PC-9 (cell line): Measurements from ENCODE around the gene CRISPLD2. TPM values are rescaled to one million over a fixed set of nuclear protein-coding genes. Genes with fewer than 3 reads are reported as not detected.

Experiments
- BruUV-seq: library from RNA; stranded (reverse); fragments of 400-500 nt; replicated peaks from 2 replicates; lab custom pipeline; 2021; lab: Mats Ljungman, UMichigan
- CTCF ChIA-PET: fragments of 300-600 bp; sonication (Branson Sonifier 250); formaldehyde crosslinking; loops from one replicate; lab custom pipeline; 2022; ENCODE audit warnings: antibody characterized with exemption; lab: Charles Lee
- POLR2A ChIA-PET: fragments of 300-600 bp; sonication (Branson Sonifier 250); formaldehyde crosslinking; loops from one replicate; lab custom pipeline; 2022; ENCODE audit warnings: antibody characterized with exemption; ENCODE audit not compliant: unreplicated experiment; lab: Charles Lee
- DNase-seq, 2 experiments: peaks; one replicate each; pipeline versions ENCODE4 v3.0.0 to v3.0.0-alpha.2; 2015 to 2022; ENCODE audit warnings: mixed read lengths in 1 of 2
- H2AFZ ChIP-seq: fragments of 200-600 bp; sonication (generic); 2 replicates; pipeline ENCODE4 v1.8.1; 2017; ENCODE audit warnings: antibody characterized with exemption
- H3F3A ChIP-seq: fragments of 200-600 bp; sonication (generic); 2 replicates; pipeline ENCODE4 v1.8.1; 2017; ENCODE audit warnings: antibody characterized with exemption, mild to moderate bottlenecking, low read depth; ENCODE audit not compliant: insufficient read depth
- H3K27ac ChIP-seq: fragments of 200-600 bp; sonication (generic); 2 replicates; pipeline ENCODE4 v1.6.1; 2016; ENCODE audit warnings: mixed run types
- H3K27me3 ChIP-seq: fragments of 200-600 bp; sonication (generic); 2 replicates; pipeline ENCODE4 v1.6.1; 2016; ENCODE audit warnings: low read depth, mixed run types; ENCODE audit not compliant: insufficient read depth
- H3K36me3 ChIP-seq: fragments of 200-600 bp; sonication (generic); 2 replicates; pipeline ENCODE4 v1.6.1; 2016; ENCODE audit warnings: low read depth, mixed run types
- H3K4me1 ChIP-seq: fragments of 200-600 bp; sonication (generic); replicated peaks from 2 replicates; pipeline ENCODE4 v1.6.1; 2016; ENCODE audit warnings: mixed run types; ENCODE audit not compliant: insufficient read depth
- H3K4me2 ChIP-seq: fragments of 200-600 bp; sonication (generic); 2 replicates; pipeline ENCODE4 v1.6.1; 2017; ENCODE audit warnings: mixed run types
- H3K4me3 ChIP-seq: fragments of 200-600 bp; sonication (generic); 2 replicates; pipeline ENCODE4 v1.6.1; 2016; ENCODE audit warnings: mixed run types
- H3K79me2 ChIP-seq: fragments of 200-600 bp; sonication (generic); 2 replicates; pipeline ENCODE4 v1.6.1; 2017; ENCODE audit warnings: low read depth, mixed run types
- H3K9me2 ChIP-seq: fragments of 200-600 bp; sonication (generic); 2 replicates; pipeline ENCODE4 v1.8.1; 2017; ENCODE audit warnings: mild to moderate bottlenecking; ENCODE audit not compliant: insufficient read depth
- H3K9me3 ChIP-seq: fragments of 200-600 bp; sonication (generic); 2 replicates; pipeline ENCODE4 v1.8.1; 2016; ENCODE audit warnings: low read depth; ENCODE audit not compliant: insufficient read depth
- H4K20me1 ChIP-seq: fragments of 200-600 bp; sonication (generic); 2 replicates; pipeline ENCODE4 v1.8.1; 2017; ENCODE audit not compliant: insufficient read depth
- CTCF ChIP-seq: fragments of 200-600 bp; sonication (generic); conservative IDR thresholded peaks from 2 replicates; pipeline ENCODE4 v1.6.1; 2017; ENCODE audit warnings: mixed run types, antibody characterized with exemption, mild to moderate bottlenecking, moderate library complexity
- EZH2 ChIP-seq: fragments of 200-600 bp; sonication (generic); IDR thresholded peaks from 2 replicates; pipeline ENCODE4 v1.8.0; 2017; ENCODE audit warnings: antibody characterized with exemption, low read depth
- intact Hi-C: fragments of 100-400 bp; cut with micrococcal nuclease; formaldehyde crosslinking; loops from one replicate; pipeline ENCODE4 v1.10.0; 2022; ENCODE audit not compliant: unreplicated experiment
- total RNA-seq: library from RNA; stranded (reverse); gene quantifications from 2 replicates; pipeline ENCODE4 v1.2.3, GENCODE V29; 2021

Gene CRISPLD2
- total RNA-seq, 1 experiment from 2014 or later, result 18.6 TPM

- intact Hi-C loops, result no loop called here
- Histone ChIP-seq H3K4me1 (peaks cover 19% of the 10 kb centered on the region), H3K4me3 (no peak overlapping the region), H3F3A (peaks cover 19% of the 10 kb centered on the region; the same call in 1 of the 2 replicates), H3K9me2 (no peaks in the 10 kb centered on the region), H3K27ac (no peak overlapping the region), H3K4me2 (no peak overlapping the region), H4K20me1 (no peaks in the 10 kb centered on the region), H3K36me3 (no peaks in the 10 kb centered on the region), H3K27me3 (no peaks in the 10 kb centered on the region), H2AFZ (no peak overlapping the region), H3K9me3 (no peaks in the 10 kb centered on the region), H3K79me2 (no peaks in the 10 kb centered on the region)
- DNase-seq, result no peak
- ChIA-PET CTCF (no interaction called here), POLR2A (no interaction called here)
- BruUV-seq, result no TSS peak
- TF ChIP-seq CTCF (no peak), EZH2 (no peak)
Observed at GRCh38 chr16:84826558-84826941, 6.8 kb downstream of the CRISPLD2 start.

- no peaks in the 10 kb centered on the region for H3K9me2 ChIP-seq
- no peaks in the 10 kb centered on the region for H3K27me3 ChIP-seq
- intact Hi-C loops, result no loop called here
- no peak overlapping the region for H3K4me2 ChIP-seq
- no peaks in the 10 kb centered on the region for H4K20me1 ChIP-seq
- BruUV-seq, result no TSS peak
- TF ChIP-seq EZH2 (no peak), CTCF (no peak)
- ChIA-PET POLR2A (no interaction called here), CTCF (no interaction called here)
- no peak overlapping the region for H3K4me3 ChIP-seq
- H3K9me3 ChIP-seq, result no peaks in the 10 kb centered on the region
- no peak for DNase-seq
- peaks cover 19% of the 10 kb centered on the region; the same call in 1 of the 2 replicates for H3F3A ChIP-seq
- H3K27ac ChIP-seq, result no peak overlapping the region
- H3K4me1 ChIP-seq, result peaks cover 14% of the 10 kb centered on the region
- no peak overlapping the region for H2AFZ ChIP-seq
- H3K36me3 ChIP-seq, result no peaks in the 10 kb centered on the region
- H3K79me2 ChIP-seq, result no peaks in the 10 kb centered on the region
Observed at GRCh38 chr16:84827131-84827574, 7.4 kb downstream of the CRISPLD2 start.

GRCh38 chr16:84827897-84828296, 8.1 kb downstream of the CRISPLD2 start:
- H4K20me1 ChIP-seq, result no peaks in the 10 kb centered on the region
- H3K79me2 ChIP-seq, result no peaks in the 10 kb centered on the region
- no TSS peak for BruUV-seq
- no peaks in the 10 kb centered on the region for H3K9me3 ChIP-seq
- no peaks in the 10 kb centered on the region for H3K9me2 ChIP-seq
- CTCF ChIA-PET, result no interaction called here
- no peak overlapping the region for H3K27ac ChIP-seq
- DNase-seq, result peak; percentile 56 to 72
- TF ChIP-seq EZH2, result no peak
- TF ChIP-seq CTCF, result no peak
- intact Hi-C loops, result no loop called here
- no peak overlapping the region for H2AFZ ChIP-seq
- no peaks in the 10 kb centered on the region for H3K27me3 ChIP-seq
- no peak overlapping the region for H3K4me3 ChIP-seq
- H3K4me1 ChIP-seq, result peaks cover 14% of the 10 kb centered on the region
- H3K36me3 ChIP-seq, result no peaks in the 10 kb centered on the region
- H3F3A ChIP-seq, result peaks cover 19% of the 10 kb centered on the region; the same call in 1 of the 2 replicates
- POLR2A ChIA-PET, result no interaction called here
- peak overlapping the region; percentile 45 for H3K4me2 ChIP-seq
